SKM-1 treated with dmso at 0.1 percent for 144 hours (cell line): Measurements from ENCODE around the gene DGKB.

ENCODE experiments used
- DNase-seq: peaks from one replicate; lab custom pipeline; 2025; ENCODE audit not compliant: unreplicated experiment; lab: John Stamatoyannopoulos, UW

DGKB gene

DNA sequence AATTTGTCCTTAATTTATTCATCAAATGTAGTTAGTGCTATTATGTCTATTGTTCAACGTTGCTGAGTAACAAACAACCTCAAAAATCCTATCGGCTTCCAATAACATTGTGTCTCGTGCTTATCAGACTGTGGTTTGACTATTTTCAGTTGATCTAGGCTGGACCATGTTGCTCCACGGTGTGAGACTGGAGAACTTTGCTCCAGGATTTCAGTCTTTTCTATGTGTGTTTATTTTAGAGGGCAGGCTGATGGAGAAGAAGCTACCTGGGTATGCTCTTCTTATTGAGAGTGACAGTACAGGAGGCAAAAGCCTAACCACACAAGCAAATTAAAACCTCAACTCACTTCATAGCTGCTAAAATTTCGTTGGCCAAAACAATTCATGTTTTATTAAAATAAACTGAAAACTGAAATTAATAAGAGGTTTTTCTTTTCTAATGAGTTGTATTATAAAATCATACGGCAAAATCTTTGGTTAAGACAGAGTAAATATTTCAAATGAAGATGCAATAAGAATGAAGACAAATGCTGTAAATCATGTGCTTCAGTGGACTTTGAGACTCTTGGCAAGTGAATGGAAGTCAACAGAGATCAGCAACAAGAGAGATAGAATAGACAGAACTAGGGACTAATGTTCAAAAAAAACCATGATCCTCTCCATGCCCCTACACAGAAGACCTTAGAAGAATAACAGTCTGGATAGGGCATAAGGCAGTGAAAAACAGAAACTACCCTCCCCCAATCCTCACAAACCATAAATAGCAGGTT is 495.1 kb downstream of the DGKB start:
- no peak for DNase-seq

DNA sequence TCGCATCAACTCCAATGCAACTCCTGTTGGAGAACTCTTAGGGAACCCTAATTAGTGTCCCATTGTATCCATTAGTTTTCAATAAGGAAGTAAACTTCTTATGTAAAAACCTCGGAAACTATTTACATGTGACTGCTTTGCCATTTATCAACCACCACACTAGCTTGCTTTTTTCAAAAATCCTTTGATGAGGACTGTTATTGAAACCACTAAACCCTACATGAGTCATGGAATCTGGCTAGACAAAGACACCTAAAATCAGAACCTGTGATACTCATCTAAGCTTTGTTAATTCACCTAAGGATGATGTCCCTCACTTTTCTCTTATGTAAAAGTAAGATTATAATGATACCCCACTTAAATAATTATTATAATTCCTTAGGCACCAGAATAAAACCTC is 499.0 kb downstream of the DGKB start:
- no peak for DNase-seq

DNA sequence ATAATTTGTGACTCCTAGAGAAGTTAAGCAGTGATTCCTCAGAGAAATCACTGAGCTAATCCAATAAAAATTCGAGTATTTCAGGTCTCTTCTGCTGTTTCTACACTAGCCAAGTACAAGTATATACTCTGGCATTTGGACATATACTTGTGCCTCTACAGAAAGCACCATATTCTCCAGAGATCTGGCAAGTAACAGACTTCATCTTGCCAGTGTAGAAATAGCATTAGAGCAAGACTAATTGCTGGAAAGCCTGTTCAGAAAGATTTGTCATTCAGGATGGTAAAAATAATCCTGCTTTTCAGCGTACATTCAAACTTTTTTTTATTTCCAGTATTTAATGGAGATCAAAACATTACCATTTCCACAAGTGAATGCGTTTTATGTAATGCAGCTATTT is 502.3 kb downstream of the DGKB start:
- DNase-seq = no peak

DNA sequence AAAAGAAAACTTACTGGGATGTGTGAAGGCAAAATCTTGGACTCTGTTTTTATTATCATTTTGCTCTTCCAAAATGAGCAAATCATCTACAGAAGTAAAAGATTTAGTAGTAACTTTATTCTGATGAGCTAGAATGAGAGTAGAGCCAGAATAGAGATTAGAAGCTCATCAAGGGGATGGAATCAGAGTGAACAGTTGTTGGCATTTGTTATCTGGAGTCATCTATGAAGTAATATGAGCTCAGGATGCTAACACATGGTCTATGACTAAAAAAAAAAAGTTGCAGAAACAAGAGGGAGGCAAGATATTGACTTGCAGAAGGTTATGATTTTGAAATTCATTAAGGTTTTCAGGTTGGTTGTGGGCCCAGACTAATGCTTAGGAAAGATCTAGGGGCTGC is 504.0 kb downstream of the DGKB start:
- DNase-seq = no peak

GRCh38 chr7:14395860-14396259 is 506.7 kb downstream of the DGKB start:
- no peak for DNase-seq

DNA sequence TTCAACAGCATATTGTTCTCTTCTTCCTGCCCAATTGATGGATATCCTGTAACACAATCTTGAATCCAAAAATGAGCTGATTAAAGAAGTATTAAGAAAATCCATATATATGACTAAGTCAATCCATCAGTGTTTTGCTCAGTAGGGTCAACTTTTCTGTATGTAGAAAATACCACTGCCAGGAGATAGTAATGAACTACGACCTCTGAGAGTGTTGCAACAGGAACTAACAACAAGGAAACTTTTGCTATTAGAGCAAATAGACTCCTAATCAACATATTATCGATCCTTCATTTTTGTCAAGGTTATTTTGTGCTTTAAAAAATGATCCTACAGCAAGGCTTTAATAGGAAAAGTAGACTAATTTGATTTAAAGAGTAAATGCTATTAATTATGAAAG is 507.8 kb downstream of the DGKB start:
- no peak for DNase-seq

DNA sequence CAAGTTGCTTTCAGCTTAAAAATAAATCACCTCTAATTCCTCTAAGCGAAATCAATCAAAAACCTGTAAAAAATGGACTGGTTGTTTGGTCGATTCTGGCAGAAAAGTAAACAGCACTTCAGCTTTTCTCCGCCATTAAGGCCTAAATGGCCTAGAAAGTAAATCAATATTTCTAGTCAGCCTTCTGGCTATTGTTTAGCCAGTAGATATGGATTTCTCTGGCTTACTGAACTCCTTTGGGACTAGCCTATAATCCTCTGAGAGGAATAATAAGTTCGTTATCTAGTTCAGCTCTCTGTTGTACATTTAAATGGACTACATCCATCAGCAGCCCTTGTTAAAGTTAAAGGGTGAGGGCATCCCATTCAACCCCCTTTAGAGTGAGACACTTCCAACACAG is 513.0 kb downstream of the DGKB start:
- DNase-seq = no peak

DNA sequence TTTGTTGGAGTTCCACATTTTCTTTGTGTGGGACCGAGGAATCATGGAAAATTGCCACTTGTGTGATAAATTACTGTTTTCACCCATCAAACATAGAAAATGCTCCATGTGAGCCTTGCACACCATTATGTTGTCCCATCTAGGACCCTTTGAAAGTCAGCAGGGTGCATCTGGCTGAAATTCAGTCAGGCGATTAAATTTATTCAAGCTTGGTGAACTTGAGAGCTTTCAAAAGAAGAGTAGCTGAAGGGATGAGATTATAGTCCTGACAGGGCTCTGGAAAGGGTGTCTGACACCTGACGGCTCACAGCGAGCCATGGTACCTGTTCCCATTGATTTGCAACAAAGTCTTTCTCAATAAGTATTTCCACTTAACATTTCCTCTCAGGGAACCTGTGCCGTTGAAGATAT is 513.4 kb downstream of the DGKB start:
- DNase-seq = no peak

GRCh38 chr7:14385074-14385473 is 517.5 kb downstream of the DGKB start:
- DNase-seq = no peak

GRCh38 chr7:14381936-14382335 is 520.6 kb downstream of the DGKB start:
- DNase-seq = no peak

DNA sequence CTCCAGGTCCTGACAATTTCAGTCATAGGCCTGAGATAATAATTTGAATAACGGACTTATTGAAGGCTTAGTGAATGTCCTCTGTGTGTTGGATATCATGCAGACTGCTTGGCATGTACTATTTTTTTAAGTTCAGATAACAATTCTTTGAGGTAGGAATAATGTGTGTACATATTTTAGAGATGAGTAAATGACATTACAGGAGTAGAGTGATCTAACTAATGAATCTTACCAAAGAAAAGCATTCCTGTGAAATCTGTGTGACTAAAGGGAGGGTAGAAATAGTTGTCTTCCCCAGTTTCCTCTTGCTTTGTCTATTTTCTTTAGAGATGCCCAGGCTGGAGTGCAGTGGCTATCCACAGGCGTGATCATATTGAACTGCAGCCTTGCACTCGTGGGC is 521.2 kb downstream of the DGKB start:
- no peak for DNase-seq

GRCh38 chr7:14380881-14381280 is 521.7 kb downstream of the DGKB start:
- DNase-seq = no peak

DNA sequence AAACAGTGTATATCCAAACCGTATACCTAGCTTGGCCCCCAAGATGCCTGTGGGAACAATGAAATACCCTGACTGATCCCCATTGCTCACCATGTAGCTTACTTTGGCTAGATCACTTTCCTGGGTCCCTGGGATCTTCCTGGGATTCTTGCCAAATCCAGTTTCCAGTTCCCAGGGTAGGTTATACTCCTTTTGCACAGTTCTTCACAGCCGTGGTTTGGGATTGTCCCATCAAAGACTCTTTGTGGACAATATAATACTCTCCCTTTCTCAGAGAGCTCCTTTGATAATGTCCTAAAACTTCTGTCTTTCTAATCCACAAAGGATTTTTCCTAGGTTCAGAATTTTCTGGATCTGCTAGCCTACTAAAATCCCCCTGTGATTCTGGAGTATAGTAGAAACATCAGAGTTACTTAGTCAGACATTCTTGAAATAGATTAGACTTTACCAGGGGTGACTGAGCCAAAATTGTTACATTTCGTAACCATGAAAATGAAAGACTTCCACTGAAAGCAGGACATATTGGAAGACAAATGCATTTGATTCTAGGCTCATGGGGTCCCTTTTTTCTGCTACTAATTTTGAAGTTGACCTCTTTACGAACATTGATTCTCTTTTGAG is 524.8 kb downstream of the DGKB start:
- no peak for DNase-seq

DNA sequence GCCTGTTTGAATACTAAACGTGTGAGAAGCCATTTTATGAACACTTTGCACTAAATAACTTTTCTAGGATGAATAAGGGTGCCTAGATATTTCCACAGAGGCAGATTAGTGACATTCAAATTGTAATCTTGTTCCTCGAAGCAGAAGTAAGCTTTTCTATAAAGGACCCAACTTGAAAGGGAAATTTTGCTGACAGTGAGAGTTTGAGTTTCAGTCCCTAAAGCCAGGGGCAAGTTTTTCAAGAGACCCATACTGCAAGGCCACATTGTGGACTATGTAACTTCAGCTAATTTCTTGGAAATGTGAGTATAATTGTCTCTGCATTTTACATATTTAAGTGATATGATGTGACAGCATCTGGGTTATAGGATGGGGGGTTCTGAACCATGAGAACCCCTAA is 525.8 kb downstream of the DGKB start:
- DNase-seq = no peak

DNA sequence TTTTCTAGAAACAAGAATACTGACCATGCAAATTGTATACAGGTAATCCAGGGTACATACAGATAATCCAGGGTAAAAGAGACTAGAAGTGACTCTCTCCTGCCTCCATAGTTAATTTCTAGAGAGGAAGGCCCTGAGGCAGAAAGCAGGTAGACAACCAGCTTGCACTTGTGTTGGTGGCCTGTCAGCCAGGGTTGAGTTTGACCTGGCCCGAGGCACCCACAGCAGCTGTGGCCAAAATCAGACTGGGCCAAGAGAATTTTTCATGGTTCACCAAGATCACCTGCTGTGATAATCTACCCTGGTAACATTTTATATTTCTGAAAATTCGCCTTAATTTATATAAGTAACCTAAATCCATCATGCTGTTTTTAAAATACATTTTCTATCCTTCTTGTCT is 526.6 kb downstream of the DGKB start:
- no peak for DNase-seq

GRCh38 chr7:14374336-14374735 is 528.2 kb downstream of the DGKB start:
- DNase-seq = no peak

DNA sequence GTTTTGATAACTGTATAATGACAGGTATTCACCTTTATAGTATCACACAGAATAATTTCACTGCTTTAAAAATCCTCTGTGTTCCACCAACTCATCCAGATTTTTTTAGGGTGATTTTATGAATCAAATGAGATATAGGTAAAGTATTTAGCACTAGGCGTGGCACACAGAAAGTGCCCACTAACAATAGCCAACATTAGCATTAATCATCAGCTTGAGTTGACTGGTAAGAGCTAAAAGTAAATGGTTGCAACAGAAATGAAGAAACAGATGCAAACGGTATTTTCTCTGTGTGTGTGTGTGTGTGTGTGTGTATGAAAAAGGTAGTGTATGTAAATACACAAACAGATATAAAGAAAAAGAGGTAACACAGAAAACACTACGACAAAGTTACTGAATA is 534.3 kb downstream of the DGKB start:
- DNase-seq = no peak

DNA sequence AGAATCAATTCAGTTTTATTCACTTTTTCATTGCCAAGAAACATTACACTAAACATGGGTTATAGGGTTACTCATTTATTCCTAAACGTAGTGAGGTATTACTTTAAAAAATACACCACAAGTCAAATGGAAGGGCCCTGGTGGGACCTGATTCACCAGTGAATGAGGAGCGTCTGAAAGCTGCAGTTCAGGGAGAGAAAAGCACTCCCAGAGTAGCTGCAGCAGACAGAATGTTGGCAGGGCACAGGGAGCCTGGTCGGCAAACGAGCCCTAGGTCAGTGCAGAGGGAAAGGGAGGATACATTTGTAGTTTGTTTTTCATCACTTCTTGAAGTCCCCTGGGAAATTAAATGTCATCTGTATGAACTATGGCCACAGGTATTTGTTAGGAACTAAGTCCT is 551.4 kb downstream of the DGKB start:
- DNase-seq = no peak

DNA sequence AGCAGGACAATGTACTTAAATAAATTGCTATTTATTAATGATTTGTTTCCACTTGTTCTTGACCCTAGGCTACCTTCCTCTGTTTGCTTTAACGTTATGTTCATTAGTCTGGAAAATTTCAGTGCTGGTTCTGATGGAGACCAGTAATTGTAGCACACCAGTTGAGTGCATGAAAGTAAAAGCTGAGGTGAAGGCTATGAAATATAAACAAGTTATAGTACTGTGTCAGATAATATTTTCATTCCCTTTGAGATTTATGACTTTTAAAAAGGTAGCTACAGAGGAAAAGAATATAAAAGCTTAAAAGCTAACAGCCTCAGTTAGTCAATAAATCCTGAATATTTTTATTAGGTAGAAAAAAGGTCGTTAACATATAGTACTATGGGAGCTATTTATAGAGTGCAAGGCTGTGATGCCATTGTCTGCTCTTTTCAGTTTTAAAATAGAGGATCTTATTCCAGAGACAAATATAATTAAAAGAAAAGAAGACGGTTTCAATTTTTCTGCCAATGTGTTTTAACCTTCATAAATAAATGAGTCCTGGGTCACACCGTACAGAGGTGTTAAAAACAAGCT is 561.3 kb downstream of the DGKB start:
- DNase-seq = no peak

DNA sequence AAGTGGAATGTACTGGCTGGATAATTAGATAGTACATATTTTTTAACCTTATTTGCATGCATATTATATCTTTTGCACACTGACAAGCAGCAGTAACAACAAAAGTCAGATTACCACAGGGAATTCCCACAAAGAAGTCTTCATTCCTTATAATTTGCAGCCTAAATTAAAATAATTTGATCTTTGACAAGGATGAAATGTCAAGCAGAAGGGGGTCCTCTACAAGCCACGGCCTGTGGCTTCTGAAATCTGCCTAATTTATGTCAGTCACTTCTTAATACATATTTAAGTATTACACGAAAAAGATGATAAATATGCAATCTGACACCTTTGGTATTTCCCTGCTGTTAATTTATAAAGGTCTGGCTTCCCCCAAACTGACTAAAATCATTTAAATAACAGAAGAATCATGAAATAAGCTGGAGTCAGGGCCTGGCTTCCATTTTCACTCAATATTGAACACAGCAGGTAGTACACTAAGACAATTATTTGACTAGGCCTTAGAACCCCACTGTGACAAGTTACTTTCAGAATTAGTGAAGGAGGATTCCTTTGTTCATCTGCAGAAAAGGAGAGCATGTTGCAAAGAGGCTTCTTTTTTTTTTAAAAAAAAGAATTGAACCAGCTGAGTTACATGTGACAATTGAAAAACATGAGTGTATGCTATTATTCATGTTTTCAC is 562.0 kb downstream of the DGKB start:
- no peak for DNase-seq

DNA sequence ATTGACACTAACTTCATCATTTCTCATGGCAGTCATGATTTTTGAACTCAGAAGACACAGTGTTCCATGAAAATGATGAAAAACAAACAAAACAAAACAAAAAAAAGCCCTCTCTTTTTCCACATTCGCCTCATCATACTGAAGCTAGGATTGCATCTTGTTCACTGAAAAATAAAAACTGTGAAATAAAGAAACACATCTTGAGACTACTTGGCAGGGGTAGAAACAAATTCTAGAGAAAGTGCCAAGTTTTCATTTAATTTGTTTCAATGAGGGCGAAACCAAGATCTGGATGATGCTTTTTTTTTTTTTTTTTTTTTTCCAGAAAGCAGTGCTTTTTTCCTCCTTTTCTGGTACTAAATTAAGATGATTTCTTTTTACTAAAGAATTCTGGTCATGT is 562.7 kb downstream of the DGKB start:
- DNase-seq = no peak

DNA sequence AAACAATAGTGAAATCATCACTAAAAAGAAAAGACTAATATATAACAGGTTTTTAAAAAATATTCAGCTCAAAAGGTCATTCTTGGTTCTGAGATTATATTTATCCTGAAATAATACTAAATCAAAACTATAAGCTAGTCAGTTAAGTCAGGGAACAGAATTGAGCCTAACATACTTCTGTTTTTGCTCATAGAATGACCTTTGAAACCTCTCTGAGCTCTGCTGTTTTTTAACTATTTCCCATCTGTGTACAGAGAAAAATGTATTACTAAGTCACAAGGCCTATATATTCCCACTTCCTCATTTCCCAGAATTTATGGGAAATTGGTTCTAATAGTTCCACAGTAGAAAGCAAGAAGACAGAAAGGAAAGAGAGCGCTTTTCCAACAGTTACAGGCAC is 566.3 kb downstream of the DGKB start:
- DNase-seq = no peak
